MCF 10A (cell line): Measurements from ENCODE around the gene GALR2. TPM values are rescaled to one million over a fixed set of nuclear protein-coding genes. Genes with fewer than 3 reads are reported as not detected.
"Not testable (repeated sequence)": the region's sequence is repeated elsewhere in the genome, so short reads cannot be mapped to it uniquely, and the experiment has no call there.

Experiments
- BruUV-seq: library from RNA; stranded (reverse); fragments of 400-500 nt; replicated peaks from 2 replicates; lab custom pipeline; 2021; lab: Mats Ljungman, UMichigan
- CTCF ChIA-PET: fragments of 300-600 bp; sonication (Branson Sonifier 250); formaldehyde crosslinking; extraction: SDS; loops from one replicate; lab custom pipeline; 2021; ENCODE audit warnings: antibody characterized with exemption, inconsistent platforms; lab: Yijun Ruan, JAX
- POLR2A ChIA-PET: fragments of 300-600, 350-650 bp; sonication (Branson Sonifier 250); formaldehyde crosslinking; extraction: SDS; loops from one replicate; lab custom pipeline; 2020; ENCODE audit warnings: antibody characterized with exemption, inconsistent platforms; lab: Yijun Ruan, JAX
- DNase-seq: peaks from one replicate; pipeline ENCODE4 v3.0.0-alpha.2; 2018; ENCODE audit not compliant: unreplicated experiment
- H3K27ac Mint-ChIP-seq: one replicate; pipeline ENCODE4 v1.8.0; 2022; ENCODE audit warnings: mild to moderate bottlenecking, low read depth, mixed read lengths; ENCODE audit not compliant: unreplicated experiment
- H3K27me3 Mint-ChIP-seq: one replicate; pipeline ENCODE4 v1.8.0; 2022; ENCODE audit warnings: mixed read lengths; ENCODE audit not compliant: insufficient read depth, unreplicated experiment
- H3K36me3 Mint-ChIP-seq: one replicate; pipeline ENCODE4 v1.8.0; 2022; ENCODE audit warnings: mild to moderate bottlenecking, moderate library complexity, mixed read lengths; ENCODE audit not compliant: insufficient read depth, unreplicated experiment
- H3K4me1 Mint-ChIP-seq: one replicate; pipeline ENCODE4 v1.8.0; 2022; ENCODE audit warnings: mixed read lengths; ENCODE audit not compliant: insufficient read depth, unreplicated experiment
- H3K4me3 Mint-ChIP-seq: one replicate; pipeline ENCODE4 v1.8.0; 2022; ENCODE audit warnings: mild to moderate bottlenecking, moderate library complexity, mixed read lengths; ENCODE audit not compliant: unreplicated experiment
- H3K9me3 Mint-ChIP-seq: one replicate; pipeline ENCODE4 v1.8.0; 2022; ENCODE audit warnings: mixed read lengths; ENCODE audit not compliant: unreplicated experiment
- CTCF ChIP-seq: fragments of 200-600 bp; IDR thresholded peaks from one replicate; pipeline ENCODE4 v1.8.0; 2022; ENCODE audit warnings: antibody characterized with exemption, mild to moderate bottlenecking; ENCODE audit not compliant: unreplicated experiment
- intact Hi-C: fragments of 100-400 bp; cut with micrococcal nuclease; formaldehyde crosslinking; loops from 2 replicates; pipeline ENCODE4 v1.14.1; 2022
- total RNA-seq: library from RNA; stranded (reverse); gene quantifications from 2 replicates; pipeline ENCODE4 v1.2.3, GENCODE V29; 2022

The GALR2 gene
- total RNA-seq, 1 experiment from 2014 or later = 0.37 TPM

GRCh38 chr17:76077584-76078110, 3.1 kb downstream of the GALR2 start:
- DNase-seq = no peak
- ChIA-PET POLR2A (interaction anchor here (0.7 to 3.5 kb wide), 3 partner anchors 18 to 27 kb away, joined by 3 to 12 read pairs (median 3); no protein-coding TSS in a partner anchor), CTCF (no interaction called here)
- TF ChIP-seq CTCF = no peak
- Mint-ChIP-seq H3K36me3 (peaks cover 6% of the 10 kb centered on the region), H3K27me3 (peaks cover 54% of the 10 kb centered on the region), H3K4me3 (no peak overlapping the region), H3K4me1 (peaks cover 4% of the 10 kb centered on the region), H3K9me3 (no peaks in the 10 kb centered on the region), H3K27ac (no peak overlapping the region)
- BruUV-seq = no TSS peak
- intact Hi-C loops = no loop called here

- H3K9me3 Mint-ChIP-seq, H3K4me3 Mint-ChIP-seq, H3K4me1 Mint-ChIP-seq, intact Hi-C loops, H3K27ac Mint-ChIP-seq, BruUV-seq, H3K36me3 Mint-ChIP-seq, CTCF ChIA-PET, DNase-seq: not testable (repeated sequence)
- POLR2A ChIA-PET = interaction anchor here (0.7 to 3.5 kb wide), 2 partner anchors 24 to 26 kb away, joined by 3 to 12 read pairs; no protein-coding TSS in a partner anchor
- peaks cover 54% of the 10 kb centered on the region for H3K27me3 Mint-ChIP-seq
Observed at GRCh38 chr17:76078370-76078769, 3.8 kb downstream of the GALR2 start.

GRCh38 chr17:76078860-76079534, 4.4 kb downstream of the GALR2 start, which contains the start of gene ZACN:
Gene ZACN, plus strand, starts transcription at chr17:76079182. Its CDS starts 83 bp downstream, at chr17:76079265.
- no peak for TF ChIP-seq CTCF
- DNase-seq = no peak
- Mint-ChIP-seq H3K4me3 (no peak within 1 kb of the TSS), H3K9me3 (no peaks in the 10 kb centered on the region), H3K36me3 (peaks cover 6% of the 10 kb centered on the region), H3K4me1 (peaks cover 4% of the 10 kb centered on the region), H3K27me3 (peaks cover 54% of the 10 kb centered on the region), H3K27ac (no peak within 1 kb of the TSS)
- POLR2A ChIA-PET = interaction anchor here (0.6 to 3.5 kb wide), 5 partner anchors 8 to 59 kb away, joined by 3 to 12 read pairs (median 3); no protein-coding TSS in a partner anchor
- no TSS peak for BruUV-seq
- intact Hi-C loops = no loop called here
- CTCF ChIA-PET = no interaction called here

GRCh38 chr17:76079535-76079955, 5.0 kb downstream of the GALR2 start:
- no peak for TF ChIP-seq CTCF
- Mint-ChIP-seq H3K4me3 (no peak overlapping the region), H3K27me3 (peaks cover 51% of the 10 kb centered on the region), H3K9me3 (no peaks in the 10 kb centered on the region), H3K4me1 (peaks cover 4% of the 10 kb centered on the region), H3K27ac (no peak overlapping the region), H3K36me3 (peaks cover 11% of the 10 kb centered on the region)
- BruUV-seq = no TSS peak
- POLR2A ChIA-PET = interaction anchor here (0.6 to 3.5 kb wide), 5 partner anchors 9 to 60 kb away, joined by 3 to 12 read pairs (median 3); no protein-coding TSS in a partner anchor
- intact Hi-C loops = no loop called here
- CTCF ChIA-PET = no interaction called here
- DNase-seq = no peak
